Stimulated activated CD8-positive, alpha-beta memory T cell treated with anti-CD3 and anti-CD28 coated beads, Interleukin-4, amount 100 ng/mL, for 48 hours (primary cell): ENCODE results near the gene SLC39A3.

Experiments
- DNase-seq: peaks from one replicate; pipeline ENCODE4 v3.0.0-alpha.2; 2020

SLC39A3 gene

GRCh38 chr19:2767688-2768087, 27.9 kb upstream of the SLC39A3 start:
- no peak for DNase-seq

GRCh38 chr19:2766594-2767372, 27.0 kb upstream of the SLC39A3 start:
- DNase-seq = no peak

- DNase-seq = no peak
Observed at GRCh38 chr19:2765376-2765775, 25.6 kb upstream of the SLC39A3 start.

GRCh38 chr19:2764945-2765344, 25.1 kb upstream of the SLC39A3 start:
- DNase-seq = no peak

GRCh38 chr19:2763687-2764086, 23.9 kb upstream of the SLC39A3 start:
- DNase-seq = no peak

GRCh38 chr19:2762783-2763496, 23.1 kb upstream of the SLC39A3 start:
- no peak for DNase-seq

GRCh38 chr19:2761876-2762782, 22.3 kb upstream of the SLC39A3 start:
- DNase-seq = no peak

GRCh38 chr19:2761309-2761677, 21.5 kb upstream of the SLC39A3 start:
- DNase-seq = no peak

GRCh38 chr19:2759965-2760364, 20.1 kb upstream of the SLC39A3 start:
- no peak for DNase-seq

GRCh38 chr19:2759362-2759761, 19.5 kb upstream of the SLC39A3 start:
- DNase-seq = no peak

GRCh38 chr19:2758601-2759313, 18.9 kb upstream of the SLC39A3 start:
- no peak for DNase-seq

GRCh38 chr19:2756921-2757881, 17.4 kb upstream of the SLC39A3 start:
- no peak for DNase-seq

- DNase-seq = no peak
Observed at GRCh38 chr19:2756477-2756876, 16.7 kb upstream of the SLC39A3 start.

GRCh38 chr19:2755811-2756210, 16.0 kb upstream of the SLC39A3 start:
- no peak for DNase-seq

- no peak for DNase-seq
Observed at GRCh38 chr19:2755448-2755705, 15.6 kb upstream of the SLC39A3 start.

- no peak for DNase-seq
Observed at GRCh38 chr19:2754659-2755447, 15.0 kb upstream of the SLC39A3 start.

- no peak for DNase-seq
Observed at GRCh38 chr19:2751438-2751830, 11.6 kb upstream of the SLC39A3 start.

GRCh38 chr19:2750808-2751437, 11.1 kb upstream of the SLC39A3 start:
- DNase-seq = no peak

- DNase-seq = no peak
Observed at GRCh38 chr19:2747349-2747748, 7.5 kb upstream of the SLC39A3 start.

- no peak for DNase-seq
Observed at GRCh38 chr19:2744113-2744512, 4.3 kb upstream of the SLC39A3 start.

GRCh38 chr19:2743099-2743498, 3.3 kb upstream of the SLC39A3 start:
- DNase-seq = no peak
